GM21423 (cell line): ENCODE data around the gene GGT5.
"Not testable (repeated sequence)": the region's sequence is repeated elsewhere in the genome, so short reads cannot be mapped to it uniquely, and the experiment has no call there.

ENCODE experiments used
- ATAC-seq: cut with Tn5 transposase; IDR thresholded peaks from one replicate; pipeline ENCODE4 v1.9.1; 2021; ENCODE audit warnings: mild to moderate bottlenecking, moderate library complexity; ENCODE audit not compliant: unreplicated experiment

Gene GGT5, protein sequence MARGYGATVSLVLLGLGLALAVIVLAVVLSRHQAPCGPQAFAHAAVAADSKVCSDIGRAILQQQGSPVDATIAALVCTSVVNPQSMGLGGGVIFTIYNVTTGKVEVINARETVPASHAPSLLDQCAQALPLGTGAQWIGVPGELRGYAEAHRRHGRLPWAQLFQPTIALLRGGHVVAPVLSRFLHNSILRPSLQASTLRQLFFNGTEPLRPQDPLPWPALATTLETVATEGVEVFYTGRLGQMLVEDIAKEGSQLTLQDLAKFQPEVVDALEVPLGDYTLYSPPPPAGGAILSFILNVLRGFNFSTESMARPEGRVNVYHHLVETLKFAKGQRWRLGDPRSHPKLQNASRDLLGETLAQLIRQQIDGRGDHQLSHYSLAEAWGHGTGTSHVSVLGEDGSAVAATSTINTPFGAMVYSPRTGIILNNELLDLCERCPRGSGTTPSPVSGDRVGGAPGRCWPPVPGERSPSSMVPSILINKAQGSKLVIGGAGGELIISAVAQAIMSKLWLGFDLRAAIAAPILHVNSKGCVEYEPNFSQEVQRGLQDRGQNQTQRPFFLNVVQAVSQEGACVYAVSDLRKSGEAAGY

GRCh38 chr22:24245030-24245431 is at the start of gene GGT5:
GGT5 (minus strand) TSS chr22:24245082; CDS start chr22:24244725, 357 bp downstream.
- not testable (repeated sequence) for ATAC-seq

GRCh38 chr22:24292202-24292830 is 47.4 kb upstream of the GGT5 start:
- not testable (repeated sequence) for ATAC-seq

DNA sequence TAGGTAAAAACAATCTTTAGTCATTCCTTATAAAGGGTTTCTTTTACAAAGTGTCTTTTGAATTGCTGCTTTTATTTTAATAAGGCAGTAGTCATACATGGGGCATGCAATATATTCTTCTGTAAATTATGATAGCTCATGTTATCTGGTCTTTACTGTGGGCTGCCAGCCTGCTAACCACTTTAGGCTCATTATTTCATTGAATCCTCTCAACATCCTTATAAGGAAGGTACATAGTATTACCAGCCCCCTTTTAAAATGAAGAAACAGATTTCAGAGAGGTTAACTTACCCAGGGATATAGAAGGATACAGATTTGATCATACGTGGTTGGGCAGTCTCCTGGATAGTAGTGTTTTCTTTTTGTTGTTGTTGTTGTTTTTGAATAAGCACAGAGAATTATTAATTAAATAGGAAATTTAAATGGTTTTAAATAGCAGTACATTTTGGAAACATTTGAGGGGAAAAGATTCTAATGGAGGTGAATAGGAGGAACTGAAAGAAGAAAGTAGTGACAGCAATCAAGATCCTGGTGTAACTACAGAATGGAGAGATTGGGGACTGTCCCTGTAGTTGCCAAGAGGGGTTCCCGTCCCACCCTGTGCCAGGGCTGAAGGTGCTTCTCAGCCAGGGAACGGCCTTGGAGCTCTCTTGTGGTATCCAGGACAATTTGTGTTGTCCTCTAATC is 46.8 kb upstream of the GGT5 start:
- ATAC-seq, result no peak

DNA sequence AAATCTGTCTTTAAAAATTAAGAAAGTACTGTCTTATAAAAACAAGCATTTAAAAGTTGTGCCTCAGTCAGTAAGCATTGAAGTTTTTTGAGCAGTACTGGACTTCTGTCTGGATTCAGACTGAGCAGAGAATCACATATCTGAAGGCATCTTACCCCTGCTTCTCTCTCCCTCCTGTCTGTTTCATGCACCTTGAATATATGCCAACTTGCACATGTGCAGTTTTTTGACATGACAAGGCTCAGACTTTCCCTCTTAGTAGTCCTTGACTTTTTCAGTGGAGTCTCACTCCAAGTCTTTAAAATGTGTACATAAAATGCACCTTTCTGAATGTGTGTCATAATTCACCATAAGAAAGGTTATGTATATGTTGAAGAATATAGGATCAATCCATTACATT is 45.6 kb upstream of the GGT5 start:
- no peak for ATAC-seq

DNA sequence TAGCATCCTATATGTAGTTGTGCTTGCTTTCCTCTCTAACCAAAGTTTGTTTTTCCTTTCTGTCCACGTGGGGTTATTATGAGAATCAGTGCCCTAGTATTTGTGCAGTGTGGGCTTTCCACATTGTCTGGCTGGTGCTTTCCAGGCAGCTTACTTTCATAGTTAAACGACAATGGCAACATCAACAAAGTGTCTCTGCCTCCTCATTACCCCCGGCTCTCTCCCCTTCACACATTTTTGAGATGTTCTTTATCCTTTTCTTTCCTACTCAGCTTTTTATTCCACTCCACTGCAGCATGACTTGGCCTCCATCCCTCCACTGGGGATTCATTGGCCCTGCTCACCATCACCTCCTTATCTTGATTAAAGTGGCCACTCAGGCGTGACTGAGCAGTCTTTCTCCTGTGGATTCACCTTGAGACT is 44.9 kb upstream of the GGT5 start:
- no peak for ATAC-seq

- no peak for ATAC-seq
Observed at GRCh38 chr22:24289114-24289513, 44.2 kb upstream of the GGT5 start.

GRCh38 chr22:24287801-24288200 is 42.9 kb upstream of the GGT5 start:
- not testable (repeated sequence) for ATAC-seq

DNA sequence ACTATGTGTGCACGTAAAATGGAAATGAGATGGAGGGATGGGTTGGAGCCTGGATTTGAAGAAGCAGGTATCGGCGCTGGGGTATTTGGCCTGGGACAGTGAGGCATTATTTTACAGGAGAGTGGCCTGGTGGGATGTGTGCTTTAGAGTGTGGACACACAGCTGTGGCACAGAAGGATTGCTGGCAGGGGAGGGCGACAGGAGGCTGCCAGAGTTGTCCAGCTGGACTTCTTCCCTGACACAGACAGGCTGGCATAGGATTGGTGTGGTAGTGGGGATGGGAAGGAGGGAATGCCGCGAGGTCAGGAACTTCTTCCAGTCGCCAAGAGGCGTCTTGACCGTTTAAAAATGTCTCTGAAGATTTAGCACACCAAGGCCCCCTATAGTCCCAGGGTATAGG is 42.3 kb upstream of the GGT5 start:
- not testable (repeated sequence) for ATAC-seq

DNA sequence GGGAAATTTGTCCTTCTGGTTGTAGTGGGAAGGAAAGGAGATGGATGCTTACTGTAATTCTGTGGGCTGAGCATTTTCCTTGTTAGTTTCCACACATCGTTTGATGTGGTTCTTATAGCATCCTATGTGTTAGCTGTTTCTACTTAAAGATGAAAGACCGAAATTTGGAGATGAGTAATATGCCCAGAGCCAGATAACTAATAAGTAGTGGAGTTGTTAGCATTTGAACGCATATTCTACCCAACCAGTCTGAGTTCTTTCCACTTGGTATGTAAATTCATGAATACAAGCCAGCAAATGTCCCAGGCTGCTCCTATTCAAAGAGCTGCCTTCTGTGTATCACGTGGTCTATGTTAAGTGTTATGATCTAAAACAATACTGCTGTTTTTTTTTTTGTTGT is 40.4 kb upstream of the GGT5 start:
- no peak for ATAC-seq

DNA sequence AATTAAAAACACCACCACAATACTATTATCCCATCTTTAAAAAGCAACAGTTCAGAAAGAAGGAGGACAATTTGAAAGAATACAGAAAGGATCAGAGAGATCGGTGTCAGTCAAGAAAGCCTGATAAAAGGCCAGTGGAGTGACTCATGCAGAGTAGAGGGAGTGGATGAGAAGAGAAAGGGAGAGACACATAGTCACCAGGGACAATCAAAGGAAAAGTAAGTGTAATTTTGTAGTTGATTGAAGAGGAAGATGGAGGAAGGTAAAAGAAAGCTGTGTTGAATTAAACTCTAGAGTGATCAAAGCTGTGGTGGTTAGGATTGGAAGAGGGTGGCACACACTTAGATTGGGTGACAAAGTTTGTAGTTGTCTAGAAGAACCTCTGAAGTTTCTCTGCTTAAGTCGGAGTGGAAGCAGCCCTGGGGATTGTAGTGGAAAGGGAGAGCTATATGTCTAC is 39.9 kb upstream of the GGT5 start:
- no peak for ATAC-seq

- no peak for ATAC-seq
Observed at GRCh38 chr22:24282401-24282800, 37.5 kb upstream of the GGT5 start.

DNA sequence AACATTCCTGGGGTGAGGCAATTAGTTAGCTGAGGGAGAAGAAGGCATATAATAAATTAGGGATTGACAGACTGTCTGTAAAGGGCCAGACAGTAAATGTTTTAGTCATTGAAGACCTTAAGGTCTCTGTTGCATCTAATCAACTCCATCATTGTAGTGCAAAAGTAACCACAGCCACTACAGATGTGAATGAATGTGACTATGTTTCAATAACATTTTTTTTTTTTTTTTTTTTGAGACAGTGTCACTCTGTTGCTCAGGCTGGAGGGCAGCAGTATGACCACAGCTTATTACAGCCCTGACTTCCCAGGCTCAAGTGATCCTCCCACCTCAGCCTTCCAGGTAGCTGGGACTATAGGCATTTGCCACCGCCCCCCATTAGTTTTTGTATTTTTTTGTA is 35.5 kb upstream of the GGT5 start:
- ATAC-seq, result not testable (repeated sequence)

GRCh38 chr22:24274696-24275405 is 30.0 kb upstream of the GGT5 start:
- not testable (repeated sequence) for ATAC-seq

DNA sequence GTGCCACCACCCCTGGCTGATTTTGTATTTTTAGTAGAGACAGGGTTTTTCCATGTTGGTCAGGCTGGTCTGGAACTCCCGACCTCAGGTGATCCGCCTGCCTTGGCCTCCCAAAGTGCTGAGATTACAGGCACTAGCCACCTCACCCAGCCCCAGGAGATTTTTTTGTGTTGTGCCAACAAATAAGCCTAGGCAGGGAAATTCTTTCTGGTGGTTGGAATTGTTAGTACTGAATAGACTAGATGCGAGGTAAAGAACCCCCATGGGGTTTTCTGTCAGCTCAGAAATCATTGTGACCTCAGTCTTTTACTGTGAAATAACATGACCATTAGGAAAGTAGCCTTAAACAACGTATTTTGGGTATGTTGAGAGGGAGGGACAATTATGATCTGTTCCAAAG is 29.0 kb upstream of the GGT5 start:
- not testable (repeated sequence) for ATAC-seq

DNA sequence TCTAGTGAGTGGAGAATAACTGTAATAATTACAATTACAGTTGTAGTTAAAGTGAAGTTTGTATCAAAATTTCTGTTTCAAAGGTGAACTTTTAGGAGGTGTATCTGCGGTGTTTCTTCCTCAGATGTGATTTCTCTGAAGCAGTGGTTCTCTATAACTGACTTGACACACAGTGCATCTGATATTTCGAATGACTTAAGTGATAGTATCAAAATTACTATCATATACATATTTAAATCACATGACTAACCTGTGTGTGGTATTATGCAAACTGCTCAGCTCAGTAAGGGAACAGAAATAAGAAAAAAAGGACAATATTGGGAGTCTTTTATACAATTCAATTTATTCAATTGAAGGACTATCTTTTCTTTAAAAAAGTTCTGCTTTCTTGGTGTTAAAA is 28.1 kb upstream of the GGT5 start:
- not testable (repeated sequence) for ATAC-seq

DNA sequence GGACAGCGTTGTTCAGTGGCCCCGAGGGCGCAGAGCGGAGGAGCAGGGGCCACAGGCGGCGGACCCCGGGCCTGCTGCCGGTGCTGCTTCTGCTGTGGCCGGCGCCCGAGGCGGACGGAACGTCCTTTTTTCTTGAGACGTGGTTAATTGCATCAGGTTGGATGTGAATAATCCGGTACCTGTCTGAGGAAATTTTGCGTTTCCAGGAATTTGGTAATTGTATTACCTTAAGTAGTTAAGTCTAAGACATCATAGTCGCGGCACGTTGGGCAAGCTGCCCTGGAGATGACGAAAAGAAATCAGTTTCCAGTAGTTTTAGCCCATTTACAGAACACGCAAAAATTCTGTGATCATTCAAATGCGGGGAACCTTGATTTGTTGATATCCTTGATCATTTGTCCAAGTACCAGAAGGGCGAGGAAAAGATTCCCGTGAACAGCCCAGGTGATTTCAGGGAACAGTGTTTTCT is 26.5 kb upstream of the GGT5 start:
- no peak for ATAC-seq

- ATAC-seq, result peak; percentile 85
Observed at GRCh38 chr22:24270556-24271385, 25.9 kb upstream of the GGT5 start, which contains the start of gene SPECC1L. SPECC1L (plus strand) TSS chr22:24270831; CDS start chr22:24302232, 31,401 bp downstream.

DNA sequence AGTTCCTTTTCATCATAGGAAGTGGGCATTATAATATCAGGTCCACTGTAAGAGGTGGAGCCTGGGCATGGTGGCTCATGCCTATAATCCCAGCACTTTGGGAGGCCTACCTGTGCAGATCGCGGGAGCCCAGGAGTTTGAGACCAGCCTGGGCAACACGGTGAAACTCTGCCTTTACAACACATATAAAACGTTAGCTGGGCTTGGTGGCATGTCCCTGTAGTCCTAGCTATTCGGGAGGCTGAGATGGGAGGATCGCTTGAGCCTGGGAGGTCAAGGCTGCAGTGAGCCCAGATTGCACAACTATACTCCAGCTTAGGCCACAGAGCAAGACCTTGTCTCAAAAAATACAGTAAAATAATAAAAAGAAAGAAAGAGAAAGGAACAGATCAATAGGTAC is 21.6 kb upstream of the GGT5 start:
- ATAC-seq, result not testable (repeated sequence)

GRCh38 chr22:24265734-24266133 is 20.9 kb upstream of the GGT5 start:
- ATAC-seq, result no peak
